ENCODE results near the gene HOXC4.
"Not testable (repeated sequence)": the region's sequence is repeated elsewhere in the genome, so short reads cannot be mapped to it uniquely, and the experiment has no call there.

DNA sequence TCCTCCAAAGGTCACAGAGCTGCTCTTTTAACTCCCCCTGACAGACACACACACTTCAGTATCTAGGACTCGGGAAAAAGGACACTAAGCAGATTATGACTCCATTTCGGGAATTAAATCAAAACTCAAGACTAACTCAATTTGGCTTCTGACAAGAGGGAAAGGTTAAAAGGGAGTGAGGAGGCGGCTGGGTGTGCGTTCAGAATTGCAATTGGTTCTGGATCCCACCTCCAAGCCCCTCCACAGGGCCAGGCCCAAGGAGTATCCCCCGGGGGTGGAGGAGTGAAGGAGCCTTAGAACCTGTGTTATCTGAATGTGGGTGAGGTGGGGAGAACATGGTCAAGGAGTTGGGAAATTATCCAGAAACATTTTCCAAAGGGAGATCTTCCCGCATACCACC lies 35.8 kb downstream of the HOXC4 start:
- not testable (repeated sequence) for TF ChIP-seq CTCF (IDR thresholded peaks at IDR 0.05; ENCODE audit: low read depth, low read length); EZH2phosphoT487 (IDR thresholded peaks at IDR 0.05; ENCODE audit: low read depth)
